C4-2B (cell line): ENCODE data around the gene ST6GALNAC3.
"Not testable (repeated sequence)": the region's sequence is repeated elsewhere in the genome, so short reads cannot be mapped to it uniquely, and the experiment has no call there.

Source experiments
- H3K27ac ChIP-seq: fragments of 450-650 bp; 2 replicates; pipeline ENCODE4 v1.5.1; 2017
- CTCF ChIP-seq: fragments of 450-650 bp; conservative IDR thresholded peaks from 2 replicates; pipeline ENCODE4 v1.5.1; 2017; ENCODE audit warnings: mild to moderate bottlenecking
- ZFX ChIP-seq: fragments of 450-650 bp; IDR thresholded peaks from 2 replicates; pipeline ENCODE4 v1.6.1; 2017

Gene ST6GALNAC3

GRCh38 chr1:76232666-76233065 lies 158.1 kb downstream of the ST6GALNAC3 start:
- no peak for TF ChIP-seq ZFX
- TF ChIP-seq CTCF: no peak
- no peak overlapping the region for H3K27ac ChIP-seq

GRCh38 chr1:76234061-76234460 lies 159.5 kb downstream of the ST6GALNAC3 start:
- H3K27ac ChIP-seq: no peak overlapping the region
- TF ChIP-seq ZFX (no peak), CTCF (no peak)

- TF ChIP-seq CTCF (no peak), ZFX (no peak)
- H3K27ac ChIP-seq: no peak overlapping the region
Observed at GRCh38 chr1:76237211-76237610, 162.7 kb downstream of the ST6GALNAC3 start.

GRCh38 chr1:76238094-76238628 lies 163.6 kb downstream of the ST6GALNAC3 start:
- no peak overlapping the region for H3K27ac ChIP-seq
- TF ChIP-seq ZFX (no peak), CTCF (no peak)

GRCh38 chr1:76239470-76239918 lies 164.9 kb downstream of the ST6GALNAC3 start:
- TF ChIP-seq ZFX (no peak), CTCF (no peak)
- H3K27ac ChIP-seq: no peak overlapping the region

- no peak overlapping the region for H3K27ac ChIP-seq
- TF ChIP-seq CTCF (no peak), ZFX (no peak)
Observed at GRCh38 chr1:76240316-76240715, 165.8 kb downstream of the ST6GALNAC3 start.

GRCh38 chr1:76242587-76242986 lies 168.0 kb downstream of the ST6GALNAC3 start:
- H3K27ac ChIP-seq: not testable (repeated sequence)

GRCh38 chr1:76247261-76247852 lies 172.8 kb downstream of the ST6GALNAC3 start:
- H3K27ac ChIP-seq: no peak overlapping the region
- TF ChIP-seq ZFX (no peak), CTCF (no peak)
